CD14-positive monocyte (primary cell): ENCODE results near the gene TNFRSF12A. TPM values are rescaled to one million over a fixed set of nuclear protein-coding genes. Genes with fewer than 3 reads are reported as not detected.

Source experiments
- DNase-seq, 3 donors: peaks; one replicate each; pipeline ENCODE4 v3.0.0-alpha.2; 2011 to 2022
- H2AFZ ChIP-seq: 2 replicates; pipeline ENCODE4 v1.6.0; 2012; ENCODE audit warnings: mild to moderate bottlenecking, low read depth, low read length, inconsistent platforms; ENCODE audit not compliant: insufficient read depth, poor library complexity, severe bottlenecking
- H3K27ac ChIP-seq, 2 donors: 1 replicate in 1 of 2; 2 replicates in 1 of 2; pipeline ENCODE4 v1.5.1; 2012 to 2013; ENCODE audit warnings: low read length in 2 of 2, control low read depth in 1 of 2, inconsistent platforms in 1 of 2, low read depth in 1 of 2, mild to moderate bottlenecking in 1 of 2
- H3K27me3 ChIP-seq, 2 donors: one replicate each; pipeline versions ENCODE4 v1.6.0 to v1.6.1; 2011 to 2013; ENCODE audit warnings: low read length in 2 of 2; ENCODE audit not compliant: control insufficient read depth in 2 of 2, insufficient read depth in 2 of 2
- H3K36me3 ChIP-seq, 2 donors: replicated peaks in 1 of 2; 1 replicate in 1 of 2; 2 replicates in 1 of 2; pipeline versions ENCODE4 v1.5.1 to v1.6.1; 2012 to 2013; ENCODE audit warnings: low read length in 2 of 2, control low read depth in 1 of 2, inconsistent platforms in 1 of 2, mild to moderate bottlenecking in 1 of 2; ENCODE audit not compliant: insufficient read depth in 2 of 2, control insufficient read depth in 1 of 2
- H3K4me1 ChIP-seq, 2 donors: 1 replicate in 1 of 2; 2 replicates in 1 of 2; pipeline versions ENCODE4 v1.5.1 to v1.6.1; 2012 to 2013; ENCODE audit warnings: low read length in 2 of 2, control low read depth in 1 of 2, inconsistent platforms in 1 of 2, mild to moderate bottlenecking in 1 of 2, moderate library complexity in 1 of 2; ENCODE audit not compliant: insufficient read depth in 2 of 2, control insufficient read depth in 1 of 2
- H3K4me2 ChIP-seq: replicated peaks from 2 replicates; pipeline ENCODE3; 2012; ENCODE audit warnings: low read length, moderate library complexity, mild to moderate bottlenecking; ENCODE audit not compliant: poor library complexity, severe bottlenecking; ENCODE audit errors: extremely low read depth
- H3K4me3 ChIP-seq, 3 experiments: fragments of 200-600 bp in 1 of 3; sonication (generic) in 1 of 3; replicated peaks in 1 of 3; 1 replicate in 2 of 3; 2 replicates in 1 of 3; pipeline ENCODE4 v1.5.1; 2011 to 2013; ENCODE audit warnings: low read length in 3 of 3, mild to moderate bottlenecking in 3 of 3, control low read depth in 2 of 3, low read depth in 2 of 3, inconsistent platforms in 1 of 3, moderate library complexity in 1 of 3
- H3K79me2 ChIP-seq: 2 replicates; pipeline ENCODE4 v1.6.0; 2012; ENCODE audit warnings: mild to moderate bottlenecking, control low read depth, inconsistent platforms, low read length, moderate library complexity; ENCODE audit not compliant: insufficient read depth
- H3K9ac ChIP-seq: 2 replicates; pipeline ENCODE4 v1.6.0; 2017; ENCODE audit warnings: low read length, mild to moderate bottlenecking; ENCODE audit not compliant: insufficient read depth, poor library complexity, severe bottlenecking
- H3K9me3 ChIP-seq, 2 donors: replicated peaks in 1 of 2; 1 replicate in 1 of 2; 2 replicates in 1 of 2; pipeline versions ENCODE4 v1.5.1 to v1.6.1; 2012 to 2013; ENCODE audit warnings: low read length in 2 of 2, control low read depth in 1 of 2; ENCODE audit not compliant: control insufficient read depth in 1 of 2, insufficient read depth in 1 of 2
- H4K20me1 ChIP-seq: 2 replicates; pipeline ENCODE4 v1.6.0; 2012; ENCODE audit warnings: mild to moderate bottlenecking, low read length, control low read depth, moderate library complexity; ENCODE audit not compliant: insufficient read depth
- H3K27ac Mint-ChIP-seq, 7 donors: one replicate each; pipeline ENCODE4 v1.8.0; 2020; ENCODE audit warnings: mild to moderate bottlenecking in 7 of 7, mixed read lengths in 7 of 7, moderate library complexity in 6 of 7, inconsistent platforms in 2 of 7
- H3K27me3 Mint-ChIP-seq, 3 donors: one replicate each; pipeline ENCODE4 v1.8.0; 2021 to 2022; ENCODE audit warnings: low read depth in 3 of 3, mild to moderate bottlenecking in 3 of 3, mixed read lengths in 3 of 3, moderate library complexity in 3 of 3, inconsistent platforms in 1 of 3
- H3K36me3 Mint-ChIP-seq, 2 donors: one replicate each; pipeline ENCODE4 v1.8.0; 2020; ENCODE audit warnings: mixed read lengths in 2 of 2, inconsistent platforms in 1 of 2, mild to moderate bottlenecking in 1 of 2
- H3K4me1 Mint-ChIP-seq: one replicate; pipeline ENCODE4 v1.8.0; 2020; ENCODE audit warnings: mild to moderate bottlenecking, mixed read lengths
- H3K4me3 Mint-ChIP-seq, 2 donors: one replicate each; pipeline ENCODE4 v1.8.0; 2020; ENCODE audit warnings: mild to moderate bottlenecking in 2 of 2, mixed read lengths in 2 of 2, moderate library complexity in 1 of 2
- H3K9me3 Mint-ChIP-seq, 7 donors: one replicate each; pipeline ENCODE4 v1.8.0; 2020 to 2022; ENCODE audit warnings: mixed read lengths in 7 of 7, mild to moderate bottlenecking in 6 of 7, moderate library complexity in 6 of 7, inconsistent platforms in 2 of 7
- CTCF ChIP-seq: fragments of 200-600 bp; IDR thresholded peaks from one replicate; pipeline ENCODE4 v1.8.0; 2022; ENCODE audit warnings: antibody characterized with exemption, mild to moderate bottlenecking
- WGBS: methylation state at CpG from one replicate; pipeline ENCODE4 v1.1.5; 2013; ENCODE audit warnings: missing lambda C conversion rate; ENCODE audit not compliant: insufficient coverage; 5-methylcytosine and 5-hydroxymethylcytosine counted together
- intact Hi-C, 2 donors: fragments of 100-400 bp; cut with micrococcal nuclease; formaldehyde crosslinking; loops; one replicate each; pipeline versions ENCODE4 v1.15.0 to v1.15.1; 2023
- polyA plus RNA-seq, 3 donors: library from polyadenylated mRNA; depleted of rRNA in 1 of 3; unstranded in 2 of 3; stranded (reverse) in 1 of 3; fragments of 300-500 nt in 2 of 3; fragments of >200 nt in 1 of 3; fragmentation: Illumina TruSeq in 2 of 3; gene quantifications; 1 replicate in 2 of 3; 2 replicates in 1 of 3; pipeline ENCODE4 v1.2.3, GENCODE V29; 2012 to 2021

The TNFRSF12A gene
- polyA plus RNA-seq, 3 donors = 2.9 to 6.2 (median 5.7) TPM

GRCh38 chr16:2991566-2992261 lies 28.5 kb upstream of the TNFRSF12A start:
- Histone ChIP-seq H3K9me3 (no peaks in the 10 kb centered on the region), H3K79me2 (no peaks in the 10 kb centered on the region), H3K4me3 (no peak overlapping the region), H2AFZ (no peak overlapping the region), H3K9ac (no peak overlapping the region), H3K4me1 (no peaks in the 10 kb centered on the region), H3K27me3 (no peaks in the 10 kb centered on the region), H4K20me1 (no peaks in the 10 kb centered on the region), H3K36me3 (no peaks in the 10 kb centered on the region), H3K4me2 (no peak overlapping the region), H3K27ac (no peak overlapping the region)
- Mint-ChIP-seq H3K27me3 (peaks cover 9 to 16% (median 9%) of the 10 kb centered on the region in 3 donors), H3K4me3 (no peak overlapping the region), H3K4me1 (no peaks in the 10 kb centered on the region), H3K36me3 (no peaks in the 10 kb centered on the region), H3K27ac (no peak overlapping the region), H3K9me3 (no peaks in the 10 kb centered on the region)
- 80% methylated on average over 1 of the region's 12 CpGs for WGBS
- TF ChIP-seq CTCF = no peak
- DNase-seq = no peak
- intact Hi-C loops = no loop called here

- Mint-ChIP-seq H3K4me1 (no peaks in the 10 kb centered on the region), H3K27me3 (peaks cover 9 to 13% (median 9%) of the 10 kb centered on the region in 3 donors), H3K27ac (no peak overlapping the region), H3K36me3 (no peaks in the 10 kb centered on the region), H3K9me3 (no peaks in the 10 kb centered on the region), H3K4me3 (no peak overlapping the region)
- no peak for DNase-seq
- no peaks in the 10 kb centered on the region for H3K36me3 ChIP-seq
- TF ChIP-seq CTCF = no peak
- no peaks in the 10 kb centered on the region for H3K9me3 ChIP-seq
- H3K27me3 ChIP-seq = no peaks in the 10 kb centered on the region
- H3K4me1 ChIP-seq = no peaks in the 10 kb centered on the region
- intact Hi-C loops = no loop called here
- H4K20me1 ChIP-seq = no peaks in the 10 kb centered on the region
- H3K4me3 ChIP-seq = no peak overlapping the region
- H3K4me2 ChIP-seq = no peak overlapping the region
- 100% methylated on average over 6 of the region's 14 CpGs for WGBS
- H2AFZ ChIP-seq = no peak overlapping the region
- no peaks in the 10 kb centered on the region for H3K79me2 ChIP-seq
- H3K9ac ChIP-seq = no peak overlapping the region
- H3K27ac ChIP-seq = no peak overlapping the region
These were observed 27.6 kb upstream of the TNFRSF12A start for GRCh38 chr16:2992383-2993081.
